ENCODE measurements around the gene ENTPD5. TPM values are rescaled to one million over a fixed set of nuclear protein-coding genes. Genes with fewer than 3 reads are reported as not detected.

Gene ENTPD5
- polyA plus RNA-seq, 1 of the 3 experiments (the other 2 are of a cell fraction), result 5.5 TPM

- H3K27ac ChIP-seq (ENCODE audit: low read depth in 2 of 2, low read length in 1 of 2), result no peak overlapping the region
- DNase-seq, result no peak
- H3K9me3 ChIP-seq, result no peaks in the 10 kb centered on the region
- H3K79me2 ChIP-seq (ENCODE audit: insufficient read depth), result no peaks in the 10 kb centered on the region
- TF ChIP-seq, protein P1, sequence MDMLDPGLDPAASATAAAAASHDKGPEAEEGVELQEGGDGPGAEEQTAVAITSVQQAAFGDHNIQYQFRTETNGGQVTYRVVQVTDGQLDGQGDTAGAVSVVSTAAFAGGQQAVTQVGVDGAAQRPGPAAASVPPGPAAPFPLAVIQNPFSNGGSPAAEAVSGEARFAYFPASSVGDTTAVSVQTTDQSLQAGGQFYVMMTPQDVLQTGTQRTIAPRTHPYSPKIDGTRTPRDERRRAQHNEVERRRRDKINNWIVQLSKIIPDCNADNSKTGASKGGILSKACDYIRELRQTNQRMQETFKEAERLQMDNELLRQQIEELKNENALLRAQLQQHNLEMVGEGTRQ (IDR thresholded peaks at IDR 0.05; ENCODE audit: borderline replicate concordance, low read depth, low read length), result no peak
- TF ChIP-seq FOSL2 (IDR thresholded peaks at IDR 0.05; ENCODE audit: borderline replicate concordance, low read depth), result no peak
- TF ChIP-seq FOXJ3 (CRISPR knock-in tag; IDR thresholded peaks at IDR 0.05), result no peak
- no peak for TF ChIP-seq GABPA (IDR thresholded peaks at IDR 0.05; ENCODE audit: low read depth)
- H3K9ac ChIP-seq, result no peak overlapping the region
- peaks cover 9 to 24% of the 10 kb centered on the region in 2 experiments for H3K36me3 ChIP-seq (replicated peaks in 1 of 2; ENCODE audit: control insufficient read depth in 1 of 2, insufficient read depth in 2 of 2, low read length in 1 of 2)
- CTCF ChIA-PET, result no interaction called here
- no peaks in the 10 kb centered on the region for H3K9me2 ChIP-seq
- H4K20me1 ChIP-seq (ENCODE audit: insufficient read depth), result no peaks in the 10 kb centered on the region
- 61% methylated on average over 2 of the region's 2 CpGs for WGBS (ENCODE audit: low lambda C conversion rate)
- no peaks in the 10 kb centered on the region for H3K27me3 ChIP-seq (ENCODE audit: insufficient read depth)
- H3K4me3 ChIP-seq (ENCODE audit: low read depth in 2 of 2, low read length in 1 of 2), result no peak overlapping the region
- H3F3A ChIP-seq (replicated peaks; ENCODE audit: insufficient read depth), result peaks cover 15% of the 10 kb centered on the region
- no peak overlapping the region for H2AFZ ChIP-seq (ENCODE audit: low read depth)
- no peak overlapping the region for H3K4me2 ChIP-seq
- peaks cover 0 to 4% of the 10 kb centered on the region in 2 experiments; a peak in 1 of 4 replicates for H3K4me1 ChIP-seq (ENCODE audit: control insufficient read depth in 1 of 2, insufficient read depth in 2 of 2, low read depth in 1 of 2, low read length in 1 of 2)
- POLR2A ChIA-PET, result no interaction called here
Measured at GRCh38 chr14:74062809-74063150, 43.7 kb upstream of the ENTPD5 start.

DNA sequence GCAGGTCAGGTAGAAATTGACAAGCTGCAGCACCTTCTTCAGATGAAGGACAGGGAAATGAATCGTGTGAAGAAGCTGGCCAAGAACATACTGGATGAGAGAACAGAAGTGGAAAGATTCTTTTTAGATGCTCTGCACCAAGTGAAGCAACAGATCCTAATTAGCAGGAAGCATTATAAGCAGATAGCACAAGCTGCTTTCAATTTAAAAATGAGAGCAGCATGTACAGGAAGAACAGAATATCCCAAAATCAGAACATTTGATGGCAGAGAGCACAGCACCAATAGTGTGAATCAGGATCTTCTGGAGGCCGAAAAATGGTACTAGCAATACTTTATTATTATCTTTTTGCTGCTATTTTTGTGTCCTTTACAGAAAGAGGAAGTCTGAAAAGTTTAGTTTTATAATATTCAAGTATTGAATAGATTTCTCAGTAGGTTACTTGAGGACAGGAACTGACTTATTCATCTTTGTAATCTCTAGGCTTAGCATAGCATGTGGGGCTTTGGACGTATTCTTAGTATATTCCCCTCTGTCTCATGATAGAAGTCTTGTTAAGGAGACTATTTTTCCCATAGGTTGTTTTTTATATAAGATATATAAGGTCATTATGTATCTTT lies 30.9 kb upstream of the ENTPD5 start:
- WGBS (ENCODE audit: low lambda C conversion rate), result 74% methylated on average over 3 of the region's 3 CpGs

More for the DNA sequence above, 30.9 kb upstream of the ENTPD5 start:
- no peaks in the 10 kb centered on the region for H3K9me3 ChIP-seq
- peak; percentile 21 for DNase-seq
- no peaks in the 10 kb centered on the region for H3F3A ChIP-seq (replicated peaks; ENCODE audit: insufficient read depth)
- H3K9me2 ChIP-seq, result no peaks in the 10 kb centered on the region
- no peak overlapping the region for H3K4me2 ChIP-seq
- TF ChIP-seq, protein P1 (IDR thresholded peaks at IDR 0.05; ENCODE audit: borderline replicate concordance, low read depth, low read length), result no peak
- TF ChIP-seq SIN3A (IDR thresholded peaks at IDR 0.05; ENCODE audit: borderline replicate concordance, low read depth, low read length), result no peak
- TF ChIP-seq FOSL2 (IDR thresholded peaks at IDR 0.05; ENCODE audit: borderline replicate concordance, low read depth), result no peak
- TF ChIP-seq RXRA (IDR thresholded peaks at IDR 0.05; ENCODE audit: borderline replicate concordance, low read depth), result no peak
- no peak for TF ChIP-seq REST (IDR thresholded peaks at IDR 0.05; ENCODE audit: low read depth, low read length)
- TF ChIP-seq, protein P2, sequence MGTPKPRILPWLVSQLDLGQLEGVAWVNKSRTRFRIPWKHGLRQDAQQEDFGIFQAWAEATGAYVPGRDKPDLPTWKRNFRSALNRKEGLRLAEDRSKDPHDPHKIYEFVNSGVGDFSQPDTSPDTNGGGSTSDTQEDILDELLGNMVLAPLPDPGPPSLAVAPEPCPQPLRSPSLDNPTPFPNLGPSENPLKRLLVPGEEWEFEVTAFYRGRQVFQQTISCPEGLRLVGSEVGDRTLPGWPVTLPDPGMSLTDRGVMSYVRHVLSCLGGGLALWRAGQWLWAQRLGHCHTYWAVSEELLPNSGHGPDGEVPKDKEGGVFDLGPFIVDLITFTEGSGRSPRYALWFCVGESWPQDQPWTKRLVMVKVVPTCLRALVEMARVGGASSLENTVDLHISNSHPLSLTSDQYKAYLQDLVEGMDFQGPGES (IDR thresholded peaks at IDR 0.05; ENCODE audit: low read depth, low read length), result no peak
- no peak for TF ChIP-seq FOXM1 (IDR thresholded peaks at IDR 0.05; ENCODE audit: low read depth)
- no peak for TF ChIP-seq YY1 (IDR thresholded peaks at IDR 0.05; ENCODE audit: low read depth)
- no peak for TF ChIP-seq POLR2AphosphoS5 (IDR thresholded peaks at IDR 0.05; ENCODE audit: low read depth, low read length)
- TF ChIP-seq USF1 (IDR thresholded peaks at IDR 0.05; ENCODE audit: borderline replicate concordance, low read depth), result no peak
- no peak for TF ChIP-seq ELF1 (IDR thresholded peaks at IDR 0.05)
- no peak for TF ChIP-seq RCOR1 (IDR thresholded peaks at IDR 0.05; ENCODE audit: low read length)
- TF ChIP-seq GABPA (IDR thresholded peaks at IDR 0.05; ENCODE audit: low read depth), result no peak
- no peak for TF ChIP-seq RAD21 (IDR thresholded peaks at IDR 0.05; ENCODE audit: low read length)
- TF ChIP-seq EP300 (IDR thresholded peaks at IDR 0.05; ENCODE audit: borderline replicate concordance in 1 of 2, low read depth in 1 of 2, low read length in 1 of 2), result no peak
- TF ChIP-seq MEF2A (IDR thresholded peaks at IDR 0.05; ENCODE audit: borderline replicate concordance, low read depth), result no peak
- no peaks in the 10 kb centered on the region for H3K36me3 ChIP-seq (replicated peaks in 1 of 2; ENCODE audit: control insufficient read depth in 1 of 2, insufficient read depth in 2 of 2, low read length in 1 of 2)
- no peak overlapping the region for H3K9ac ChIP-seq
- no peak overlapping the region for H2AFZ ChIP-seq (ENCODE audit: low read depth)
- H3K4me1 ChIP-seq (ENCODE audit: control insufficient read depth in 1 of 2, insufficient read depth in 2 of 2, low read depth in 1 of 2, low read length in 1 of 2), result no peaks in the 10 kb centered on the region; a peak in 1 of 4 replicates
- no peak overlapping the region for H3K27ac ChIP-seq (ENCODE audit: low read depth in 2 of 2, low read length in 1 of 2)
- ChIA-PET CTCF (no interaction called here), POLR2A (no interaction called here)
- no peak overlapping the region for H3K4me3 ChIP-seq (ENCODE audit: low read depth in 2 of 2, low read length in 1 of 2)
- H3K27me3 ChIP-seq (ENCODE audit: insufficient read depth), result no peaks in the 10 kb centered on the region
- H4K20me1 ChIP-seq (ENCODE audit: insufficient read depth), result no peaks in the 10 kb centered on the region
- H3K79me2 ChIP-seq (ENCODE audit: insufficient read depth), result no peaks in the 10 kb centered on the region
